Liver (tissue), 9 donors: ENCODE results near the gene HSDL2. TPM values are rescaled to one million over a fixed set of nuclear protein-coding genes. Genes with fewer than 3 reads are reported as not detected.
"Not testable (repeated sequence)": the region's sequence is repeated elsewhere in the genome, so short reads cannot be mapped to it uniquely, and the experiment has no call there.

ENCODE experiments used
- DNase-seq: peaks from one replicate; pipeline ENCODE4 v3.0.0-alpha.2; 2017; ENCODE audit warnings: low spot score
- H3K27ac ChIP-seq, 2 donors: one replicate each; pipeline ENCODE4 v1.7.0; 2013; ENCODE audit warnings: inconsistent platforms in 2 of 2, low read length in 2 of 2, control low read depth in 1 of 2, low read depth in 1 of 2, mild to moderate bottlenecking in 1 of 2
- H3K27me3 ChIP-seq, 4 donors: one replicate each; pipeline versions ENCODE4 v1.6.1 to v1.7.0; 2013; ENCODE audit warnings: low read length in 3 of 4, inconsistent platforms in 1 of 4, mild to moderate bottlenecking in 1 of 4, moderate library complexity in 1 of 4; ENCODE audit not compliant: control insufficient read depth in 4 of 4, insufficient read depth in 4 of 4
- H3K36me3 ChIP-seq, 4 donors: one replicate each; pipeline versions ENCODE4 v1.6.1 to v1.7.0; 2013; ENCODE audit warnings: low read length in 3 of 4, mild to moderate bottlenecking in 3 of 4, low read depth in 1 of 4, moderate library complexity in 1 of 4; ENCODE audit not compliant: control insufficient read depth in 4 of 4, insufficient read depth in 3 of 4
- H3K4me1 ChIP-seq, 4 donors: one replicate each; pipeline versions ENCODE4 v1.6.1 to v1.7.0; 2013; ENCODE audit warnings: low read length in 3 of 4, mild to moderate bottlenecking in 3 of 4, moderate library complexity in 1 of 4; ENCODE audit not compliant: control insufficient read depth in 4 of 4, insufficient read depth in 4 of 4
- H3K4me3 ChIP-seq, 3 donors: one replicate each; pipeline versions ENCODE4 v1.6.1 to v1.7.0; 2013; ENCODE audit warnings: low read length in 3 of 3, control low read depth in 1 of 3, low read depth in 1 of 3, mild to moderate bottlenecking in 1 of 3
- H3K9ac ChIP-seq, 2 donors: one replicate each; pipeline ENCODE4 v1.7.0; 2013; ENCODE audit warnings: low read length in 2 of 2, mild to moderate bottlenecking in 2 of 2, moderate library complexity in 2 of 2, control low read depth in 1 of 2, low read depth in 1 of 2
- H3K9me3 ChIP-seq, 4 donors: one replicate each; pipeline versions ENCODE4 v1.6.1 to v1.7.0; 2013; ENCODE audit warnings: low read length in 3 of 4; ENCODE audit not compliant: control insufficient read depth in 4 of 4
- ATF3 ChIP-seq: IDR thresholded peaks from 2 replicates; pipeline ENCODE4 v1.6.1; 2016; ENCODE audit warnings: antibody characterized with exemption
- CTCF ChIP-seq: fragments of 150-350 bp; IDR thresholded peaks from 2 replicates; pipeline ENCODE4 v1.5.1; 2017; ENCODE audit warnings: improper control_type of control experiment, low read depth, low read length; ENCODE audit not compliant: missing input control
- EGR1 ChIP-seq, 2 donors: IDR thresholded peaks; 2 replicates each; pipeline ENCODE4 v1.6.1; 2016 to 2018; ENCODE audit warnings: antibody characterized with exemption in 2 of 2, low read depth in 2 of 2
- FOXA1 ChIP-seq: IDR thresholded peaks from 2 replicates; pipeline ENCODE4 v1.6.1; 2016; ENCODE audit warnings: antibody characterized with exemption
- FOXA2 ChIP-seq: IDR thresholded peaks from 2 replicates; pipeline ENCODE4 v1.6.1; 2016; ENCODE audit warnings: antibody characterized with exemption
- GABPA ChIP-seq, 2 donors: IDR thresholded peaks in 1 of 2; conservative IDR thresholded peaks in 1 of 2; 2 replicates each; pipeline ENCODE4 v1.6.1; 2016; ENCODE audit warnings: antibody characterized with exemption in 2 of 2, mild to moderate bottlenecking in 1 of 2, moderate library complexity in 1 of 2
- HNF4A ChIP-seq, 2 donors: conservative IDR thresholded peaks; 2 replicates each; pipeline ENCODE4 v1.6.1; 2016; ENCODE audit warnings: antibody characterized with exemption in 2 of 2, mild to moderate bottlenecking in 2 of 2
- JUND ChIP-seq, 2 donors: IDR thresholded peaks; 2 replicates each; pipeline ENCODE4 v1.6.1; 2016; ENCODE audit warnings: antibody characterized with exemption in 2 of 2
- MAX ChIP-seq: IDR thresholded peaks from 2 replicates; pipeline ENCODE4 v1.6.1; 2016; ENCODE audit warnings: antibody characterized with exemption
- NR2F2 ChIP-seq: IDR thresholded peaks from 2 replicates; pipeline ENCODE4 v1.6.1; 2016; ENCODE audit warnings: antibody characterized with exemption
- RAD21 ChIP-seq, 2 donors: IDR thresholded peaks; 2 replicates each; pipeline ENCODE4 v1.6.1; 2016; ENCODE audit warnings: antibody characterized with exemption in 2 of 2, mild to moderate bottlenecking in 2 of 2
- RXRA ChIP-seq, 2 donors: IDR thresholded peaks; 2 replicates each; pipeline ENCODE4 v1.6.1; 2017 to 2018; ENCODE audit warnings: antibody characterized with exemption in 2 of 2, mild to moderate bottlenecking in 1 of 2
- SP1 ChIP-seq: IDR thresholded peaks from 2 replicates; pipeline ENCODE4 v1.6.1; 2018; ENCODE audit warnings: antibody characterized with exemption, mild to moderate bottlenecking
- TAF1 ChIP-seq: conservative IDR thresholded peaks from 2 replicates; pipeline ENCODE4 v1.6.1; 2016; ENCODE audit warnings: antibody characterized with exemption, mild to moderate bottlenecking
- YY1 ChIP-seq: IDR thresholded peaks from 2 replicates; pipeline ENCODE4 v1.6.1; 2016; ENCODE audit warnings: antibody characterized with exemption, mild to moderate bottlenecking
- ZBTB33 ChIP-seq: IDR thresholded peaks from 2 replicates; pipeline ENCODE4 v1.6.1; 2016; ENCODE audit warnings: antibody characterized with exemption
- WGBS: extraction: QIAGEN DNeasy Blood & Tissue Kit; methylation state at CpG from one replicate; pipeline ENCODE4 v1.1.7; 2013; 5-methylcytosine and 5-hydroxymethylcytosine counted together
- polyA plus RNA-seq, 2 donors: library from polyadenylated mRNA; stranded (reverse) in 1 of 2; unstranded in 1 of 2; fragments of 200-250 nt in 1 of 2; fragments of >200 nt in 1 of 2; fragmentation: Nextera tagmentation in 1 of 2; extraction: Ambion mirVana in 1 of 2; gene quantifications; one replicate each; pipeline versions ENCODE4 v1.2.1 to v1.2.3, GENCODE V29; 2013 to 2015
- total RNA-seq, 2 donors: library from RNA; depleted of rRNA; stranded (reverse); fragments of >200 nt; gene quantifications; one replicate each; pipeline ENCODE4 v1.2.3, GENCODE V29; 2014
- donor health status: healthy.
- donor health status: healthy.
- donor health status: healthy.
- donor health status: healthy.
- donor health status: healthy.

The HSDL2 gene
- total and polyA plus RNA-seq, 4 donors: 26.1 to 135 (median 79.6) TPM

GRCh38 chr9:112371060-112371459 lies 8.8 kb upstream of the HSDL2 start (continued):
- no peak for TF ChIP-seq ATF3
- TF ChIP-seq RXRA (IDR thresholded peaks at IDR 0.05): no peak
- TF ChIP-seq RAD21 (IDR thresholded peaks at IDR 0.05): no peak
- no peak for TF ChIP-seq GABPA (IDR thresholded peaks at IDR 0.05 in 1 of 2, conservative IDR thresholded peaks at IDR 0.05 in 1 of 2)
- TF ChIP-seq SP1: no peak
- no peak for TF ChIP-seq JUND (IDR thresholded peaks at IDR 0.05)
- no peak for TF ChIP-seq HNF4A (conservative IDR thresholded peaks at IDR 0.05)

- not testable (repeated sequence) for H3K4me3 ChIP-seq, H3K36me3 ChIP-seq, H3K9me3 ChIP-seq, DNase-seq, H3K27me3 ChIP-seq, H3K27ac ChIP-seq, H3K9ac ChIP-seq
- WGBS: 82% methylated on average over 2 of the region's 2 CpGs
- H3K4me1 ChIP-seq: peaks cover 0 to 21% (median 14%) of the 10 kb centered on the region in 4 donors
Measured at GRCh38 chr9:112373666-112374065, 6.2 kb upstream of the HSDL2 start.

GRCh38 chr9:112374232-112374631 lies 5.7 kb upstream of the HSDL2 start:
- H3K4me3 ChIP-seq, H3K27ac ChIP-seq, H3K27me3 ChIP-seq, H3K9ac ChIP-seq, H3K9me3 ChIP-seq, H3K36me3 ChIP-seq, DNase-seq: not testable (repeated sequence)
- WGBS: 77% methylated on average over 2 of the region's 2 CpGs
- H3K4me1 ChIP-seq: peaks cover 0 to 22% (median 14%) of the 10 kb centered on the region in 4 donors
- TF ChIP-seq SP1 (peak; percentile 21), RXRA (IDR thresholded peaks at IDR 0.05) (peak in 1 of 2 donors; percentile 39), HNF4A (conservative IDR thresholded peaks at IDR 0.05) (peak; percentile 70 to 71)

- Histone ChIP-seq H3K36me3 (no peaks in the 10 kb centered on the region), H3K4me1 (peaks cover 0 to 22% (median 14%) of the 10 kb centered on the region in 4 donors), H3K9me3 (no peaks in the 10 kb centered on the region), H3K9ac (no peak overlapping the region), H3K27ac (no peak overlapping the region), H3K4me3 (no peak overlapping the region), H3K27me3 (no peaks in the 10 kb centered on the region)
- no peak for TF ChIP-seq RXRA (IDR thresholded peaks at IDR 0.05)
- no peak for TF ChIP-seq NR2F2
- no peak for TF ChIP-seq EGR1 (IDR thresholded peaks at IDR 0.05; ENCODE audit: low read depth in 2 of 2)
- no peak for TF ChIP-seq SP1
- TF ChIP-seq RAD21 (IDR thresholded peaks at IDR 0.05): no peak
- no peak for TF ChIP-seq JUND (IDR thresholded peaks at IDR 0.05)
- TF ChIP-seq TAF1: no peak
- no peak for TF ChIP-seq ATF3
- TF ChIP-seq FOXA1: no peak
- TF ChIP-seq CTCF: no peak
- no peak for TF ChIP-seq FOXA2
- no peak for TF ChIP-seq HNF4A (conservative IDR thresholded peaks at IDR 0.05)
- TF ChIP-seq ZBTB33: no peak
- TF ChIP-seq YY1: no peak
- no peak for TF ChIP-seq MAX
- no peak for DNase-seq
- 96% methylated on average over 5 of the region's 5 CpGs for WGBS
Measured at GRCh38 chr9:112375361-112375760, 4.5 kb upstream of the HSDL2 start.
